H1 (cell line): ENCODE data around the gene R3HDM2. TPM values are rescaled to one million over a fixed set of nuclear protein-coding genes. Genes with fewer than 3 reads are reported as not detected.

Experiments used
- CTCF ChIA-PET: fragments of 300-600 bp; sonication (Branson Sonifier 250); formaldehyde crosslinking; loops from one replicate; lab custom pipeline; 2021; ENCODE audit not compliant: partially characterized antibody; lab: Charles Lee
- POLR2A ChIA-PET: fragments of 300-600 bp; sonication (Branson Sonifier 250); formaldehyde crosslinking; loops from one replicate; lab custom pipeline; 2021; ENCODE audit warnings: inconsistent platforms; ENCODE audit not compliant: partially characterized antibody; lab: Charles Lee
- DNase-seq, 2 experiments: peaks; one replicate each; pipeline versions ENCODE4 v3.0.0 to v3.0.0-alpha.2; 2010 to 2022; ENCODE audit warnings: low spot score in 2 of 2, low read depth in 1 of 2, mixed read lengths in 1 of 2
- FAIRE-seq: peaks from 2 replicates; lab custom pipeline; 2011; peaks lifted over from hg19 to GRCh38; lab: Jason Lieb, UNC
- H2AFZ ChIP-seq: 2 replicates; pipeline ENCODE4 v1.8.1; 2012; ENCODE audit warnings: low read length, inconsistent platforms
- H2AK5ac ChIP-seq: 2 replicates; pipeline ENCODE4 v1.6.1; 2013; ENCODE audit warnings: low read depth, low read length
- H2BK120ac ChIP-seq: replicated peaks from 2 replicates; pipeline ENCODE3; 2013; ENCODE audit warnings: low read depth, low read length, inconsistent platforms
- H2BK12ac ChIP-seq: 2 replicates; pipeline ENCODE4 v1.6.1; 2013; ENCODE audit warnings: low read depth, low read length
- H2BK15ac ChIP-seq: 2 replicates; pipeline ENCODE4 v1.6.1; 2013; ENCODE audit warnings: low read length
- H2BK20ac ChIP-seq: 2 replicates; pipeline ENCODE4 v1.6.1; 2013; ENCODE audit warnings: low read length
- H2BK5ac ChIP-seq: 2 replicates; pipeline ENCODE4 v1.6.1; 2013; ENCODE audit warnings: low read depth, low read length
- H3K14ac ChIP-seq: 2 replicates; pipeline ENCODE4 v1.6.1; 2013; ENCODE audit warnings: inconsistent platforms; ENCODE audit not compliant: insufficient read length
- H3K18ac ChIP-seq: 2 replicates; pipeline ENCODE4 v1.6.1; 2013; ENCODE audit warnings: low read length; ENCODE audit errors: extremely low read depth
- H3K23ac ChIP-seq: 2 replicates; pipeline ENCODE4 v1.6.1; 2013; ENCODE audit warnings: inconsistent platforms; ENCODE audit not compliant: insufficient read length
- H3K23me2 ChIP-seq: 2 replicates; pipeline ENCODE4 v1.6.1; 2013; ENCODE audit warnings: low read depth, low read length
- H3K27ac ChIP-seq: 2 replicates; pipeline ENCODE4 v1.6.1; 2011; ENCODE audit warnings: low read depth, low read length, inconsistent platforms
- H3K27me3 ChIP-seq, 4 experiments: replicated peaks in 1 of 4; 1 replicate in 1 of 4; 2 replicates in 3 of 4; pipeline versions ENCODE4 v1.6.1 to v1.8.1; 2011 to 2013; ENCODE audit warnings: low read length in 3 of 4, mild to moderate bottlenecking in 3 of 4, inconsistent platforms in 2 of 4, mixed read lengths in 2 of 4, moderate library complexity in 1 of 4; ENCODE audit not compliant: control insufficient read depth in 3 of 4, insufficient read depth in 3 of 4; ENCODE audit errors: extremely low read depth in 1 of 4
- H3K36me3 ChIP-seq, 4 experiments: 2 replicates each; pipeline versions ENCODE4 v1.6.1 to v1.8.1; 2011 to 2013; ENCODE audit warnings: mild to moderate bottlenecking in 4 of 4, low read length in 3 of 4, moderate library complexity in 2 of 4, control low read depth in 1 of 4, inconsistent platforms in 1 of 4; ENCODE audit not compliant: insufficient read depth in 4 of 4, control insufficient read depth in 2 of 4
- H3K4ac ChIP-seq: replicated peaks from 2 replicates; pipeline ENCODE3; 2013; ENCODE audit warnings: low read length, low read depth, mixed read lengths, inconsistent platforms; ENCODE audit not compliant: insufficient read length
- H3K4me1 ChIP-seq, 4 experiments: replicated peaks in 1 of 4; 1 replicate in 1 of 4; 2 replicates in 3 of 4; pipeline versions ENCODE4 v1.6.1 to v1.8.1; 2011 to 2013; ENCODE audit warnings: low read length in 3 of 4, inconsistent platforms in 2 of 4, mixed read lengths in 1 of 4; ENCODE audit not compliant: insufficient read depth in 4 of 4, control insufficient read depth in 3 of 4
- H3K4me2 ChIP-seq, 2 experiments: 2 replicates each; pipeline versions ENCODE4 v1.6.1 to v1.8.1; 2011 to 2013; ENCODE audit warnings: low read depth in 2 of 2, low read length in 2 of 2, control low read depth in 1 of 2, inconsistent platforms in 1 of 2, mild to moderate bottlenecking in 1 of 2; ENCODE audit not compliant: insufficient read depth in 1 of 2
- H3K4me3 ChIP-seq, 4 experiments: fragments of 200-600, 300-600 bp in 1 of 4; sonication (generic), shearing (Covaris generic), sonication (Bioruptor Twin) in 1 of 4; 2 replicates each; pipeline versions ENCODE4 v1.5.1 to v1.8.1; 2011 to 2016; ENCODE audit warnings: low read length in 4 of 4, low read depth in 3 of 4, control low read depth in 2 of 4, inconsistent platforms in 2 of 4, mild to moderate bottlenecking in 2 of 4, mixed read lengths in 1 of 4, moderate library complexity in 1 of 4; ENCODE audit not compliant: insufficient read depth in 2 of 4; ENCODE audit errors: extremely low read depth in 1 of 4
- H3K56ac ChIP-seq: replicated peaks from 2 replicates; pipeline ENCODE3; 2013; ENCODE audit warnings: low read depth, mild to moderate bottlenecking, mixed read lengths, low read length, inconsistent platforms; ENCODE audit not compliant: insufficient read length
- H3K79me1 ChIP-seq: 2 replicates; pipeline ENCODE4 v1.6.1; 2013; ENCODE audit warnings: low read depth, low read length, control low read depth
- H3K79me2 ChIP-seq, 2 experiments: 2 replicates each; pipeline versions ENCODE4 v1.6.1 to v1.8.1; 2012 to 2013; ENCODE audit warnings: low read length in 2 of 2, mild to moderate bottlenecking in 2 of 2, inconsistent platforms in 1 of 2; ENCODE audit not compliant: insufficient read depth in 2 of 2, control insufficient read depth in 1 of 2
- H3K9ac ChIP-seq, 4 experiments: replicated peaks in 1 of 4; 1 replicate in 1 of 4; 2 replicates in 3 of 4; pipeline versions ENCODE4 v1.6.1 to v1.8.1; 2011 to 2013; ENCODE audit warnings: low read depth in 3 of 4, low read length in 3 of 4, control low read depth in 2 of 4, mild to moderate bottlenecking in 2 of 4, moderate library complexity in 2 of 4, inconsistent platforms in 1 of 4; ENCODE audit errors: extremely low read depth in 1 of 4
- H3K9me3 ChIP-seq, 2 experiments: 2 replicates each; pipeline versions ENCODE4 v1.6.1 to v1.8.1; 2012 to 2013; ENCODE audit warnings: mild to moderate bottlenecking in 2 of 2, moderate library complexity in 2 of 2, control low read depth in 1 of 2, inconsistent platforms in 1 of 2, low read depth in 1 of 2, low read length in 1 of 2, mixed read lengths in 1 of 2; ENCODE audit not compliant: insufficient read depth in 2 of 2
- H4K20me1 ChIP-seq, 2 experiments: replicated peaks in 1 of 2; 2 replicates each; pipeline versions ENCODE3 to v1.8.1; 2011 to 2013; ENCODE audit warnings: inconsistent platforms in 2 of 2, low read length in 2 of 2, mild to moderate bottlenecking in 1 of 2; ENCODE audit not compliant: insufficient read depth in 2 of 2, control insufficient read depth in 1 of 2
- H4K5ac ChIP-seq: 2 replicates; pipeline ENCODE4 v1.6.1; 2013; ENCODE audit warnings: low read length, low read depth, mixed read lengths, inconsistent platforms; ENCODE audit not compliant: insufficient read length
- H4K8ac ChIP-seq: 2 replicates; pipeline ENCODE4 v1.8.0; 2013; ENCODE audit warnings: mild to moderate bottlenecking, moderate library complexity, low read length, inconsistent platforms; ENCODE audit not compliant: insufficient read depth; ENCODE audit errors: extremely low read depth
- H4K91ac ChIP-seq: replicated peaks from 2 replicates; pipeline ENCODE3; 2013; ENCODE audit warnings: low read length, mixed read lengths, inconsistent platforms; ENCODE audit not compliant: insufficient read length
- JUND ChIP-seq: IDR thresholded peaks from 2 replicates; pipeline ENCODE4 v1.6.1; 2011; ENCODE audit warnings: mild to moderate bottlenecking, improper control_type of control experiment, low read length
- SIN3A ChIP-seq, 2 experiments: IDR thresholded peaks in 1 of 2; conservative IDR thresholded peaks in 1 of 2; 2 replicates each; pipeline ENCODE4 v1.6.1; 2011 to 2012; ENCODE audit warnings: low read length in 2 of 2, improper control_type of control experiment in 1 of 2, low read depth in 1 of 2, mild to moderate bottlenecking in 1 of 2
- SUZ12 ChIP-seq: fragments of 200-600 bp; sonication (generic); IDR thresholded peaks from 2 replicates; pipeline ENCODE4 v1.6.1; 2012; ENCODE audit warnings: mild to moderate bottlenecking, inconsistent platforms, low read length, moderate library complexity, mixed read lengths
- polyA plus RNA-seq, 7 experiments: library from polyadenylated mRNA; depleted of rRNA in 3 of 7; stranded (reverse) in 5 of 7; unstranded in 2 of 7; fragments of >200 nt in 5 of 7; fragments of 200-250 nt in 2 of 7; gene quantifications; 1 replicate in 5 of 7; 2 replicates in 1 of 7; 4 replicates in 1 of 7; pipeline versions ENCODE4 v1.2.1 to v1.2.3, GENCODE V29; 2011 to 2013; ENCODE audit warnings: missing spikeins in 2 of 7, mixed read lengths in 2 of 7
- total RNA-seq: library from RNA; stranded (reverse); fragmentation: NEBNext Ultra II Directional; extraction: Animal tissue kit (Norgen Biotek cat#: 25700); gene quantifications from 2 replicates; pipeline ENCODE4 v1.2.1, GENCODE V29; 2021

The R3HDM2 gene
- total and polyA plus RNA-seq, 2 of the 8 experiments (the other 6 are each of a cell fraction or from before 2014, with no cell fraction given) = 25.6 to 27.0 TPM

GRCh38 chr12:57273516-57273915 is 157.3 kb downstream of the R3HDM2 start:
- Histone ChIP-seq H4K5ac (no peak overlapping the region), H2AK5ac (no peak overlapping the region), H3K9ac (no peak overlapping the region), H3K4me1 (no peaks in the 10 kb centered on the region), H3K56ac (no peak overlapping the region), H2BK15ac (no peak overlapping the region), H4K8ac (no peak overlapping the region), H2BK5ac (no peak overlapping the region), H2BK20ac (no peak overlapping the region), H3K4ac (no peak overlapping the region), H3K4me2 (no peak overlapping the region), H3K18ac (no peak overlapping the region), H3K79me2 (no peaks in the 10 kb centered on the region), H3K27me3 (no peaks in the 10 kb centered on the region), H3K9me3 (no peaks in the 10 kb centered on the region), H2BK12ac (no peak overlapping the region), H2AFZ (no peak overlapping the region), H4K20me1 (peaks cover 0 to 2% of the 10 kb centered on the region in 2 experiments), H3K4me3 (no peak overlapping the region), H3K14ac (no peak overlapping the region), H4K91ac (no peak overlapping the region), H3K36me3 (peaks cover 0 to 11% (median 3%) of the 10 kb centered on the region in 4 experiments; a peak in 5 of 8 replicates), H3K27ac (no peak overlapping the region), H3K79me1 (no peaks in the 10 kb centered on the region), H3K23ac (no peak overlapping the region), H2BK120ac (no peak overlapping the region), H3K23me2 (no peaks in the 10 kb centered on the region)
- TF ChIP-seq JUND = no peak
- TF ChIP-seq SUZ12 = no peak
- TF ChIP-seq SIN3A (conservative IDR thresholded peaks at IDR 0.05 in 1 of 2, IDR thresholded peaks at IDR 0.05 in 1 of 2; ENCODE audit: low read depth in 1 of 2, low read length in 2 of 2) = no peak
- POLR2A ChIA-PET = interaction anchor here (1.0 to 2.5 kb wide), 2 partner anchors 10 to 26 kb away, joined by 3 to 6 read pairs; no protein-coding TSS in a partner anchor
- CTCF ChIA-PET = interaction anchor here (0.6 to 6.0 kb wide), 9 partner anchors 9 to 183 kb away, joined by 3 to 35 read pairs (median 8); partner anchors contain the start of genes INHBE and STAC3
- FAIRE-seq (no peak), DNase-seq (no peak)
